Measurements from ENCODE around the gene EVPLL. TPM values are rescaled to one million over a fixed set of nuclear protein-coding genes. Genes with fewer than 3 reads are reported as not detected.
"Not testable (repeated sequence)": the region's sequence is repeated elsewhere in the genome, so short reads cannot be mapped to it uniquely, and the experiment has no call there.

The EVPLL gene
- total RNA-seq, 1 experiment from 2014 or later: 0.61 TPM

GRCh38 chr17:18378205-18378505 lies 577 bp downstream of the EVPLL start:
- H3K9me3 Mint-ChIP-seq: peaks cover 5 to 6% of the 10 kb centered on the region in 2 experiments; a peak in 3 of 5 replicates
- WGBS (ENCODE audit: extremely low coverage, insufficient read length, low lambda C conversion rate): no CpG with 5 or more reads among the region's 2 CpGs

GRCh38 chr17:18378614-18379013 lies 1.0 kb downstream of the EVPLL start:
- not testable (repeated sequence) for H2AFZ ChIP-seq (ENCODE audit: low read length); H3K27me3 ChIP-seq (ENCODE audit: insufficient read depth, low read length); H3K36me3 Mint-ChIP-seq (ENCODE audit: insufficient read depth in 1 of 3, low read depth in 3 of 3); H2AK5ac ChIP-seq (ENCODE audit: insufficient read length, low read length); H3K4me3 Mint-ChIP-seq; H3K4ac ChIP-seq (ENCODE audit: low read depth, low read length); H3K14ac ChIP-seq (ENCODE audit: insufficient read depth, low read length); H4K8ac ChIP-seq (replicated peaks; ENCODE audit: insufficient read length, low read depth, low read length); H3K27me3 Mint-ChIP-seq (ENCODE audit: low read depth); H3K79me1 ChIP-seq (ENCODE audit: insufficient read depth, low read depth, low read length, poor library complexity, severe bottlenecking); H2BK120ac ChIP-seq (ENCODE audit: low read depth, low read length, poor library complexity, severe bottlenecking); H3K27ac ChIP-seq (ENCODE audit: insufficient read length, low read depth, low read length); H2BK20ac ChIP-seq (ENCODE audit: low read depth, low read length, poor library complexity, severe bottlenecking); H4K20me1 ChIP-seq (ENCODE audit: control insufficient read depth, insufficient read depth, insufficient read length); H3K4me1 ChIP-seq (ENCODE audit: insufficient read depth, low read length); H3K4me2 ChIP-seq (ENCODE audit: insufficient read depth, insufficient read length, low read length); H2BK5ac ChIP-seq (ENCODE audit: insufficient read length, low read length); H3K27ac Mint-ChIP-seq; H4K5ac ChIP-seq (ENCODE audit: insufficient read length, low read depth, low read length); H3K9ac ChIP-seq (ENCODE audit: extremely low read depth, insufficient read length, low read length); H2BK15ac ChIP-seq (ENCODE audit: low read depth, low read length); H3K18ac ChIP-seq (ENCODE audit: insufficient read length, low read depth, low read length); H3K79me2 ChIP-seq (ENCODE audit: insufficient read depth, low read length); H3K56ac ChIP-seq (ENCODE audit: insufficient read length, low read depth, low read length); H3K9me3 Mint-ChIP-seq; DNase-seq; H3T11ph ChIP-seq (ENCODE audit: low read length); H2BK12ac ChIP-seq (ENCODE audit: insufficient read length, low read depth, low read length); H4K91ac ChIP-seq (ENCODE audit: insufficient read length, low read depth, low read length); H3K23me2 ChIP-seq (ENCODE audit: insufficient read length, low read depth, low read length, poor library complexity, severe bottlenecking); H3K9me3 ChIP-seq (ENCODE audit: control insufficient read depth, low read depth, low read length); H3K23ac ChIP-seq (ENCODE audit: insufficient read length, low read depth, low read length)
- WGBS (ENCODE audit: extremely low coverage, insufficient read length, low lambda C conversion rate): no CpG with 5 or more reads among the region's 5 CpGs
- H3K4me1 Mint-ChIP-seq: peaks cover 4 to 11% of the 10 kb centered on the region in 2 experiments; a peak in 3 of 4 replicates

More at GRCh38 chr17:18378205-18378505, 577 bp downstream of the EVPLL start:
- no peak overlapping the region for H3K18ac ChIP-seq (ENCODE audit: insufficient read length, low read depth, low read length)
- H3K23me2 ChIP-seq (ENCODE audit: insufficient read length, low read depth, low read length, poor library complexity, severe bottlenecking): no peaks in the 10 kb centered on the region
- H2AK5ac ChIP-seq (ENCODE audit: insufficient read length, low read length): no peak overlapping the region
- no peaks in the 10 kb centered on the region for H3K79me2 ChIP-seq (ENCODE audit: insufficient read depth, low read length)
- H2AFZ ChIP-seq (ENCODE audit: low read length): no peak overlapping the region
- no peak overlapping the region for H3K14ac ChIP-seq (ENCODE audit: insufficient read depth, low read length)
- H3K9me3 ChIP-seq (ENCODE audit: control insufficient read depth, low read depth, low read length): no peaks in the 10 kb centered on the region
- H3K27me3 ChIP-seq (ENCODE audit: insufficient read depth, low read length): no peaks in the 10 kb centered on the region
- no peak overlapping the region for H2BK120ac ChIP-seq (ENCODE audit: low read depth, low read length, poor library complexity, severe bottlenecking)
- H4K8ac ChIP-seq (replicated peaks; ENCODE audit: insufficient read length, low read depth, low read length): no peak overlapping the region
- no peak for DNase-seq
- no peak overlapping the region for H2BK20ac ChIP-seq (ENCODE audit: low read depth, low read length, poor library complexity, severe bottlenecking)
- no peak overlapping the region for H3K4ac ChIP-seq (ENCODE audit: low read depth, low read length)
- H3T11ph ChIP-seq (ENCODE audit: low read length): no peak overlapping the region
- no peak overlapping the region for H3K9ac ChIP-seq (ENCODE audit: extremely low read depth, insufficient read length, low read length)
- no peak overlapping the region for H4K5ac ChIP-seq (ENCODE audit: insufficient read length, low read depth, low read length)
- Mint-ChIP-seq H3K27me3 (ENCODE audit: low read depth) (peaks cover 8% of the 10 kb centered on the region), H3K4me3 (no peak overlapping the region), H3K27ac (no peak overlapping the region), H3K4me1 (peaks cover 4 to 11% of the 10 kb centered on the region in 2 experiments; a peak in 3 of 4 replicates), H3K36me3 (ENCODE audit: insufficient read depth in 1 of 3, low read depth in 3 of 3) (peaks cover 0 to 8% (median 2%) of the 10 kb centered on the region in 3 experiments; a peak in 3 of 7 replicates)
- H4K91ac ChIP-seq (ENCODE audit: insufficient read length, low read depth, low read length): no peak overlapping the region
- no peaks in the 10 kb centered on the region for H4K20me1 ChIP-seq (ENCODE audit: control insufficient read depth, insufficient read depth, insufficient read length)
- no peak overlapping the region for H2BK12ac ChIP-seq (ENCODE audit: insufficient read length, low read depth, low read length)
- no peak overlapping the region for H3K23ac ChIP-seq (ENCODE audit: insufficient read length, low read depth, low read length)
- TF ChIP-seq, protein P1, sequence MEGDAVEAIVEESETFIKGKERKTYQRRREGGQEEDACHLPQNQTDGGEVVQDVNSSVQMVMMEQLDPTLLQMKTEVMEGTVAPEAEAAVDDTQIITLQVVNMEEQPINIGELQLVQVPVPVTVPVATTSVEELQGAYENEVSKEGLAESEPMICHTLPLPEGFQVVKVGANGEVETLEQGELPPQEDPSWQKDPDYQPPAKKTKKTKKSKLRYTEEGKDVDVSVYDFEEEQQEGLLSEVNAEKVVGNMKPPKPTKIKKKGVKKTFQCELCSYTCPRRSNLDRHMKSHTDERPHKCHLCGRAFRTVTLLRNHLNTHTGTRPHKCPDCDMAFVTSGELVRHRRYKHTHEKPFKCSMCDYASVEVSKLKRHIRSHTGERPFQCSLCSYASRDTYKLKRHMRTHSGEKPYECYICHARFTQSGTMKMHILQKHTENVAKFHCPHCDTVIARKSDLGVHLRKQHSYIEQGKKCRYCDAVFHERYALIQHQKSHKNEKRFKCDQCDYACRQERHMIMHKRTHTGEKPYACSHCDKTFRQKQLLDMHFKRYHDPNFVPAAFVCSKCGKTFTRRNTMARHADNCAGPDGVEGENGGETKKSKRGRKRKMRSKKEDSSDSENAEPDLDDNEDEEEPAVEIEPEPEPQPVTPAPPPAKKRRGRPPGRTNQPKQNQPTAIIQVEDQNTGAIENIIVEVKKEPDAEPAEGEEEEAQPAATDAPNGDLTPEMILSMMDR (conservative IDR thresholded peaks at IDR 0.05): no peak
- no peak overlapping the region for H3K27ac ChIP-seq (ENCODE audit: insufficient read length, low read depth, low read length)
- no peaks in the 10 kb centered on the region for H3K4me1 ChIP-seq (ENCODE audit: insufficient read depth, low read length)
- H3K4me2 ChIP-seq (ENCODE audit: insufficient read depth, insufficient read length, low read length): no peak overlapping the region
- no peaks in the 10 kb centered on the region for H3K79me1 ChIP-seq (ENCODE audit: insufficient read depth, low read depth, low read length, poor library complexity, severe bottlenecking)
- H3K56ac ChIP-seq (ENCODE audit: insufficient read length, low read depth, low read length): no peak overlapping the region
- no peak overlapping the region for H2BK5ac ChIP-seq (ENCODE audit: insufficient read length, low read length)
- H2BK15ac ChIP-seq (ENCODE audit: low read depth, low read length): no peak overlapping the region

Data from H9 (cell line).